Urinary bladder (tissue), 4 donors: ENCODE results near the gene RAD21L1. TPM values are rescaled to one million over a fixed set of nuclear protein-coding genes. Genes with fewer than 3 reads are reported as not detected.

ENCODE experiments used
- DNase-seq: peaks from one replicate; pipeline ENCODE4 v3.0.0-alpha.2; 2015; ENCODE audit errors: extremely low spot score
- H3K27ac ChIP-seq: one replicate; pipeline ENCODE4 v1.5.1; 2013; ENCODE audit warnings: low read depth, mild to moderate bottlenecking, moderate library complexity
- H3K36me3 ChIP-seq: one replicate; pipeline ENCODE4 v1.6.1; 2013; ENCODE audit warnings: mild to moderate bottlenecking, moderate library complexity; ENCODE audit not compliant: insufficient read depth
- H3K4me1 ChIP-seq: one replicate; pipeline ENCODE4 v1.6.1; 2013; ENCODE audit warnings: mild to moderate bottlenecking, moderate library complexity; ENCODE audit not compliant: insufficient read depth
- H3K4me3 ChIP-seq: one replicate; pipeline ENCODE4 v1.5.1; 2013; ENCODE audit warnings: low read depth, low read length
- WGBS: extraction: QIAGEN DNeasy Blood & Tissue Kit; methylation state at CpG from one replicate; pipeline ENCODE4 v1.1.7; 2013; 5-methylcytosine and 5-hydroxymethylcytosine counted together
- polyA plus RNA-seq: library from polyadenylated mRNA; stranded (reverse); fragments of 200-250 nt; gene quantifications from one replicate; pipeline ENCODE4 v1.2.3, GENCODE V29; 2013
- total RNA-seq: library from RNA; depleted of rRNA; stranded (reverse); fragments of >200 nt; gene quantifications from one replicate; pipeline ENCODE4 v1.2.3, GENCODE V29; 2014
- donor health status: healthy with polysubstance abuse.
- donor health status: healthy.

RAD21L1 gene
- total and polyA plus RNA-seq, 2 donors: not detected

- H3K27ac ChIP-seq: no peak overlapping the region
- no peak for DNase-seq
- 85% methylated on average over 6 of the region's 6 CpGs for WGBS
- no peaks in the 10 kb centered on the region for H3K4me1 ChIP-seq
- no peaks in the 10 kb centered on the region for H3K36me3 ChIP-seq
- no peak overlapping the region for H3K4me3 ChIP-seq
These were observed 68.0 kb downstream of the RAD21L1 start for GRCh38 chr20:1293641-1294379.

GRCh38 chr20:1294497-1294896, 68.7 kb downstream of the RAD21L1 start:
- Histone ChIP-seq H3K4me1 (no peaks in the 10 kb centered on the region), H3K36me3 (no peaks in the 10 kb centered on the region), H3K27ac (no peak overlapping the region), H3K4me3 (no peak overlapping the region)
- DNase-seq: no peak
- 88% methylated on average over 8 of the region's 8 CpGs for WGBS

GRCh38 chr20:1295276-1295930, 69.6 kb downstream of the RAD21L1 start:
- Histone ChIP-seq H3K36me3 (no peaks in the 10 kb centered on the region), H3K4me1 (no peaks in the 10 kb centered on the region), H3K4me3 (no peak overlapping the region), H3K27ac (no peak overlapping the region)
- 93% methylated on average over 20 of the region's 20 CpGs for WGBS
- no peak for DNase-seq

- Histone ChIP-seq H3K4me3 (no peak overlapping the region), H3K4me1 (no peaks in the 10 kb centered on the region), H3K27ac (no peak overlapping the region), H3K36me3 (no peaks in the 10 kb centered on the region)
- DNase-seq: no peak
- 90% methylated on average over 20 of the region's 20 CpGs for WGBS
These were observed 70.3 kb downstream of the RAD21L1 start for GRCh38 chr20:1296117-1296610.

- H3K36me3 ChIP-seq: no peaks in the 10 kb centered on the region
- H3K4me1 ChIP-seq: no peaks in the 10 kb centered on the region
- 90% methylated on average over 14 of the region's 14 CpGs for WGBS
- no peak for DNase-seq
- H3K27ac ChIP-seq: no peak overlapping the region
- H3K4me3 ChIP-seq: no peak overlapping the region
These were observed 71.1 kb downstream of the RAD21L1 start for GRCh38 chr20:1296922-1297321.

- DNase-seq: no peak
- 97% methylated on average over 2 of the region's 2 CpGs for WGBS
- Histone ChIP-seq H3K4me3 (no peak overlapping the region), H3K4me1 (no peaks in the 10 kb centered on the region), H3K36me3 (no peaks in the 10 kb centered on the region), H3K27ac (no peak overlapping the region)
These were observed 71.6 kb downstream of the RAD21L1 start for GRCh38 chr20:1297486-1297885.

GRCh38 chr20:1298166-1298565, 72.3 kb downstream of the RAD21L1 start:
- no peak for DNase-seq
- Histone ChIP-seq H3K4me1 (no peaks in the 10 kb centered on the region), H3K27ac (no peak overlapping the region), H3K36me3 (no peaks in the 10 kb centered on the region), H3K4me3 (no peak overlapping the region)
- WGBS: 82% methylated on average over 5 of the region's 5 CpGs

GRCh38 chr20:1298888-1299511, 73.2 kb downstream of the RAD21L1 start:
- DNase-seq: no peak
- H3K27ac ChIP-seq: no peak overlapping the region
- H3K36me3 ChIP-seq: no peaks in the 10 kb centered on the region
- H3K4me1 ChIP-seq: no peaks in the 10 kb centered on the region
- WGBS: 70% methylated on average over 10 of the region's 10 CpGs
- no peak overlapping the region for H3K4me3 ChIP-seq

- Histone ChIP-seq H3K36me3 (no peaks in the 10 kb centered on the region), H3K4me1 (no peaks in the 10 kb centered on the region), H3K4me3 (no peak overlapping the region), H3K27ac (no peak overlapping the region)
- no peak for DNase-seq
- WGBS: 82% methylated on average over 9 of the region's 9 CpGs
These were observed 73.7 kb downstream of the RAD21L1 start for GRCh38 chr20:1299522-1299921.

- Histone ChIP-seq H3K27ac (no peak overlapping the region), H3K4me1 (no peaks in the 10 kb centered on the region), H3K4me3 (no peak overlapping the region), H3K36me3 (no peaks in the 10 kb centered on the region)
- WGBS: 94% methylated on average over 18 of the region's 18 CpGs
- DNase-seq: no peak
These were observed 74.4 kb downstream of the RAD21L1 start for GRCh38 chr20:1300083-1300840.

GRCh38 chr20:1301031-1301529, 75.2 kb downstream of the RAD21L1 start:
- no peak for DNase-seq
- no peak overlapping the region for H3K4me3 ChIP-seq
- no peaks in the 10 kb centered on the region for H3K4me1 ChIP-seq
- WGBS: 57% methylated on average over 9 of the region's 9 CpGs
- no peak overlapping the region for H3K27ac ChIP-seq
- H3K36me3 ChIP-seq: no peaks in the 10 kb centered on the region

- H3K36me3 ChIP-seq: no peaks in the 10 kb centered on the region
These were observed 77.1 kb downstream of the RAD21L1 start for GRCh38 chr20:1302685-1303541.

More at GRCh38 chr20:1302685-1303541, 77.1 kb downstream of the RAD21L1 start:
- 86% methylated on average over 12 of the region's 12 CpGs for WGBS
- Histone ChIP-seq H3K4me3 (no peak overlapping the region), H3K27ac (no peak overlapping the region), H3K4me1 (no peaks in the 10 kb centered on the region)
- DNase-seq: no peak
